Bronchial epithelial cell (primary cell): ENCODE measurements around the gene DCAF5. TPM values are rescaled to one million over a fixed set of nuclear protein-coding genes. Genes with fewer than 3 reads are reported as not detected.

Source experiments
- DNase-seq: peaks from one replicate; pipeline ENCODE4 v3.0.0-alpha.2; 2010; ENCODE audit warnings: low read depth
- FAIRE-seq: peaks from 2 replicates; lab custom pipeline; 2011; peaks lifted over from hg19 to GRCh38; lab: Jason Lieb, UNC
- H3K27me3 ChIP-seq: 2 replicates; pipeline ENCODE4 v1.5.1; 2011; ENCODE audit warnings: low read length; ENCODE audit not compliant: control insufficient read depth, insufficient read depth
- H3K36me3 ChIP-seq: 2 replicates; pipeline ENCODE4 v1.5.1; 2011; ENCODE audit warnings: low read length; ENCODE audit not compliant: control insufficient read depth, insufficient read depth
- H3K4me3 ChIP-seq: 2 replicates; pipeline ENCODE4 v1.5.1; 2011; ENCODE audit warnings: mild to moderate bottlenecking, low read depth, low read length, control low read depth
- CTCF ChIP-seq: IDR thresholded peaks from 2 replicates; pipeline ENCODE4 v1.5.1; 2011; ENCODE audit warnings: mild to moderate bottlenecking, moderate library complexity, low read length, control low read depth, inconsistent platforms; ENCODE audit not compliant: insufficient read depth, severe bottlenecking
- total RNA-seq: library from RNA; depleted of rRNA; stranded (reverse); fragments of >200 nt; gene quantifications from 2 replicates; pipeline ENCODE4 v1.2.1, GENCODE V29; 2014

The DCAF5 gene
- total RNA-seq, 1 donor from 2014 or later: 11.1 TPM

- DNase-seq (no peak), FAIRE-seq (no peak)
- TF ChIP-seq CTCF: no peak
- Histone ChIP-seq H3K27me3 (no peaks in the 10 kb centered on the region), H3K36me3 (peaks cover 4% of the 10 kb centered on the region), H3K4me3 (no peak overlapping the region)
These were observed 54.9 kb downstream of the DCAF5 start for GRCh38 chr14:69097974-69098373.

DNA sequence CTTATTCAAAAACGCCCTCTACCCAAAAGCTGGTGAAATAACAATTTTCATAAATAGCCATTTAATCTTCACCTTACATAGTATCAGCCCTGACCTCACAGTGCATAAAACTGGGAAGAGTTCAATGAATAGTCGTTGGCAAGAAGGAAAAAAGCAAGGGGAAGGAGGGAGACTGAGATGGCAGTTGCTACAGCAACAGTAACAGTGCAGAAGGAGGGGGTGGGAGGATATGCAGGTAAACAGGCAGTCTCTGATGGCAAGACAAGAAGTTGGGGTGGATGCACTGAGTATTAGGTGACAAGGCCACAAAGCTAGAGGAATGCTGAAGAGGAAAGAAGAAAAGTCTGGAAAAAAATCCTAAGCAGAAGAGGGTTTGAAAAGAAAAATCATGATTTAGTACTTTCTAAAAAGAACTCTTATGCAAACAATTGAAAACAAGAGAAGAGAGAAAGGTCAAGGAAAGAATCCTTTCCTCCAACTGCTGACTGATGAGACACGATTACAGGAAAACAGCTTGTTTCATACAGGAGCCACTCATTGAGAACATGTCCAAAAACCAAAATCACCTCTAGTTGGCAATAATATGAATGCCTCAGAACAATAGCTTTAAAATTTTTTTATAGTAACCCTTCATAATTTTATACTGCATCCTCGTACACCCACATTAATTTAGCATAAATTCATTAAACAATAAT, 56.0 kb downstream of the DCAF5 start:
- DNase-seq (no peak), FAIRE-seq (no peak)
- H3K27me3 ChIP-seq: no peaks in the 10 kb centered on the region
- H3K4me3 ChIP-seq: no peak overlapping the region
- peaks cover 4% of the 10 kb centered on the region for H3K36me3 ChIP-seq
- no peak for TF ChIP-seq CTCF

GRCh38 chr14:69096246-69096645, 56.7 kb downstream of the DCAF5 start:
- Histone ChIP-seq H3K4me3 (no peak overlapping the region), H3K27me3 (no peaks in the 10 kb centered on the region), H3K36me3 (peaks cover 9% of the 10 kb centered on the region)
- DNase-seq (no peak), FAIRE-seq (no peak)
- no peak for TF ChIP-seq CTCF

GRCh38 chr14:69094481-69094880, 58.4 kb downstream of the DCAF5 start:
- Histone ChIP-seq H3K4me3 (no peak overlapping the region), H3K27me3 (no peaks in the 10 kb centered on the region), H3K36me3 (peaks cover 16% of the 10 kb centered on the region)
- no peak for DNase-seq
- FAIRE-seq: no peak
- TF ChIP-seq CTCF: no peak

DNA sequence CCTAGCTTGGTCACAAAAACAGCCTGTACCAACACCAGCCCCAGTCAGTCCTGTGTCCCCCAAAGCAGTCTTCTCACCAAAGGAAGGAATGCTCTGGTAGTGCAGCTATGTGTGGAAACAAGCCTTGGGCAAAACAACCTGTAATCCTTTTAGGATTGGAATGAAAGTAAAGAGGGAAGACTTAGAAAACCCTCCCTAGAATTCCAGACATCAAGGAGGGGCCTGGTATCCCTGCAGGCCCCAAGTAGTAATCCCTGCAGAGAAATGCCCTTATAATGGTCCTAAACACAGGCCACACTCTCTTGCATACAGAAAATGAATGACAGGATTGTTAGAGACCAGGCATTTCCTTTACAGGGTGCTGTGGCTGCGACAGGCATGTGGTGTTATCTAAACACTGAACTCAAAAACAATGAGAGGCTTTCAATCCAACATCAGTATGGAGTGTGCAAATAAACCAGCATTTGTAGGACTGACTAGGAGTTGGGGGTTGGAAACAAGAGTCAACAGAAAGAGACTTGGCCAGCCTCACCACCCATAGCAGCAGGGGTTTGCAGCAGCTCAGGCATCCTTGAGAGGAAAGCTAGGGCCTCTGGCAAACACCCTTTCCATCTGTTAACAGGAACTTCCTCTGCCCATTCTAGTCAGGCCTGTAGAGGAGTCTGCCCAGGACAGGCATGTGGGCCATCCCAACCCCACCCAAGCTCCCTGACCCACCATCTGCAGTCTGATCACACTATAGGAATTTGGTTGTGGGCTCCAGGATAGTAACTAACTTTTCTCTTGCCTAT, 59.1 kb downstream of the DCAF5 start:
- FAIRE-seq (no peak), DNase-seq (no peak)
- peaks cover 16% of the 10 kb centered on the region for H3K36me3 ChIP-seq
- TF ChIP-seq CTCF: no peak
- no peak overlapping the region for H3K4me3 ChIP-seq
- H3K27me3 ChIP-seq: no peaks in the 10 kb centered on the region
